Superior temporal gyrus (tissue), 1 donor: ENCODE results near the gene RBM33.

Experiments used
- DNase-seq: peaks from one replicate; pipeline ENCODE4 v3.0.0-alpha.2; 2016; ENCODE audit errors: extremely low spot score

The RBM33 gene

DNA sequence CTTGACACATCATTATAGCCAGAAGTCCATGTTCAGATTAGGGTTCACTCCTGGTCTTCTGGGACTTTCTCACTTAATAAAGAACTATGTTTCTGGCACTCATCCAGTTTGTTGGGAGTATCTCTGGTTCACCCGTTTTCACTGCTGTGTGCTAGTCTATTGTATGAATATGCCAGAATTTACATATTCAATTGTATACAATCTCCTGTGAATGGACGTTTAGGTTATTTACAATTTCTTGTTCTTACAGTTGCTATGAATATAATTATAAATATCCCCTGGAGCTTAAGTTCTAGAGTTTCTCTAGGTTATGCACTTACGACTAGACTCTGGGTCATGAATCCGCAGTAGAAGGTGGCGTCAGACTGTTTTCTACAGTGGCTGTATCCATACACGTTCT is 20.0 kb upstream of the RBM33 start:
- DNase-seq, result no peak

DNA sequence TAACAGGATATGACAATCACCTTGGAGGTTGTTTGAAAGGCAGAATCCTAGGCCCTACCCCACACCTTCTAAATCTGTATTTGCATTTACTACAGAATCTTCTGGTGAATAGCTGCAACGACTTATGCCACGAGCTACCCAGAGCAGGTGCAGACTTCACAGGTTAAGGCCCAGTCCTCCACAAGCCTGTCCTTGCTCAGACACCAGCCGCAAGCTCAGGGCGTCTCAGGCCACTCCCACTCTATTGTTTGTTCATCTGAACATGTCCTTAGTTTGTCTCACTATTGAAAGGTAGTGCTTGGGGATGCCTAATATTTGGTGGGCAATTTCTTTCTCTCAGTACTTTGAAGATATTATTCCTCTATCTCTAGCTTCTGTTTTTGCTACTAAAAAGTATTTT is 18.9 kb upstream of the RBM33 start:
- DNase-seq, result no peak

DNA sequence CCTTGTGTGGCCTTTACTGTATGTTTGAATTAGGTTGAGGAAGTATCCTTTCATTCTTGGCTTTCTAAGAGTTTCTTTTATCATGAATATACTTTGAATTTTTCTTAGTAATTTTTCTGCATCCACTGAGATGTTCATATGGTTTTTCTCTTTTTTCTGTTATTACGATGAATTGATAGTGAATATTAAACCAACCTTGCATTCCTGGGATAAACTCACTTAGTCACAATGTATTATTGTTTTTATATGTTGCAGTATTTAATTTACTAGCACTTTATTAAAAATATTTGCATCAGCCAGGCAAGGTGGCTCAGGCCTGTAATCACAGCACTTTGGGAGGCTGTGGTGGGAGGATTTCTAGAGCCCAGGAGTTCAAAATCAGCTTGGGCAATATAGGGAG is 15.3 kb upstream of the RBM33 start:
- no peak for DNase-seq

DNA sequence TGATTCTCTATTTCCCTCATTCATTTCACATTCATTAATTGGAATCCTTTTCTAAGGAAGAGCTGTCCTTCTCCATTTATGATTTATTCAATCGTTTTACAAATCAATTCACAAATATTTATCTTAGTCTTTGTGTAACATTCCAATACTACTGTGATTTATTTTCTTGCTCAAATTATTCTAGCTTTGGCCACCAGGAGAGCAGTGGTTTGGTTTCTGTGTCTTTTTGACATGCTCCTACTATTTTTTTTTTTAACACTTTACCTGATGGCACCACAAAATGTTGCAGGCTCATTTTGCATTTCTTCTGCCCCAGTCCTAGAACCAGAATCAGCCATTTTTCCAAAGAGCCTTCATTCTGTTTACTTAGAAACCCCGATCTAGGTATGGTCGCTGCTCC is 13.3 kb upstream of the RBM33 start:
- no peak for DNase-seq

DNA sequence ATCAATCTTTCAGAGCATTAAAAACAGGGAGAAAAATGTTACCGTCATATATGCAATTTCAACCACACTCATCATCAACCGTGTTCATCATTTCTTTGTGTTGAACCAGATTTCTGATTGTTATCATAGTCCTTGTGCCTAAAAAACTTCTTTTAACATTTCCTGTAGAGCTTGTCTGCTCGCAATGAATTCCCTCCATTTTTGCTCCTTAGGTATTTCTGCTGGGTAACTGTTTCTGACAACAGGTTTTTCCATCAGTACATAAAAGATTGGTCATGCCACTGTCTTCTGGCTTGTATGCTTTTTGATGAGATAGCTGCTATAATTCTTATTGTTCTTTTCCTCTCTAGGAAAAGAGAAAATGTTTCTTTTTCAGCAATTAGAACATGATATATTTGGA is 8.6 kb upstream of the RBM33 start:
- no peak for DNase-seq

DNA sequence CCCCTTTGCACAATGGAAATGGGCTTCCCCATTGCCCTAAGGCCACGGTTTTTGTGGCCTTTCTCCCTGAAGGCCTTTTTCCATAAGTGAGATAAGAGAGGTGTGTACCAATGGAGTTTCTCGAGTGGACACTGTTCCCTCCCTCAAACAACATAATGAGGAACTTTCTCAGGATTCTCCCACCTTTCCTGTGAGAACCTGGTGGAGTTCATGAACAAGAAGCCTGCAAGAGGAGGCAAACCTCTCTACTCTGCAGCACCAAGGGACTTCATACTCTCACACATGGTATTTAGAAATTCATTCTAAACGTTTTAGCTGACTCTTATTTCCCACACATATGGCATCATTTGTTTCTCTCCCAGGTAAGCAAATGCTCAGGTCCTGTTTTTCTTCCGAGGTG is 7.3 kb upstream of the RBM33 start:
- DNase-seq, result no peak

DNA sequence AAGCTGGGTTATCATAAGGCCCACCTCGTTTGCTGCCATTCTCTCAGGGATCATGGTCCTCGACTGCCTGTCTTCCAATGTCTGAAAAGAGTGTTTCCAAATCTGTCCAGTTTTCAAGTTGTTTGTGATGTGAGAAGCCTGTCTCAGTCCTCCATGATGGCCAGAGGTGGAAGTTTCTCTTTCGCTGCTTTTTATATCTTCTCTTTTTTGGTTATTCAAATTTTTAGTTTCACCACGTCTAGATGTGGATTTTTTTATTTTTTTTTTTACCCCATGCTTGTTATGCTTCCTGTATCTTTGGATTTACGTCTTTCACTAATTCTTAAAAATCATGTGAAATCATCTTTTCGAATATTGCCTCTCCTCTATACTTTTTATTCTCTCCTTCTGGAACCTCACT is 6.1 kb upstream of the RBM33 start:
- DNase-seq, result no peak

DNA sequence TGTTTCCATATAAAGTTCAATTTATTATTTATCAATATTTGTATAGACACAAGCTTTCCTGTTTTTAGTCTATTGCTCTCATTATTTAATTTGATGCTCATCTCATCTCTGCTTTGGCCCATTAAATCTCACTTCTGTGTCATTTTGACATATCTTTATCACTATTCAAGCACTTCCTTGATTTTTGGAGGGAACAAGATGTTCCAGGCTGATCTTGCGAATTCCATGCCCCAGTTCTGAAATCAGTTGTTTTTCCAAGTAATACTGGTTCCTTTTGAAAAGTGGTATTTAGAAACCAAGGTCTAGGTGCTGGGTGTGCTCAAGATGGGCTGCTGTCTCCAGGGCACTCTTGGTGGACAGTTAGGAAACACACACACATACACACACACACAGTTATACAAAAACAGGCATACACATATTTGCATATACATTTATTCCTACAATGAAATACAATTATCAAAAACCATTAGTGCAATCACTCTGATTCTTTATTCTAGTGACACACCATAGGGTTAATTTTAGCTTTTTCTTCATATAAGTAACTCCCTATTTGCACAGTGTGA is 4.4 kb upstream of the RBM33 start:
- no peak for DNase-seq

DNA sequence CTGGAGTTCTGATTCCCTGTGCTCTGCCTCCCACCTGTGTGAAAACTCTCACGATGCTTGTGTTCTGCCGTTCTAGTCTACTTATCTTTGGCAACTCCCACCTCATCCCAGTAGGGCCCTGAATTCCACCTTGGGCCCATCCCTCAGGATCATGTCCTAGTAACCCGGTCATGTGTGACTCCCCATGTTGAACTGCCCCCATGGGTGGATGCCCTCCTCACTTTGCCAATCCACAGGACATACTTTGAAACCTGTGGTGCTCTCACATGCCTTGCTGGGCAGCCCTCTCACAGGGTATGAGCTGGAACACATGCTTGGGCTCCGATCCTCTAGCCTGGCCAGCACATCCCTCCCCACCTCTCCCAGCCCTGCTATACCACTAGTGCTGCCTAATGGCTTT is 3.8 kb upstream of the RBM33 start:
- no peak for DNase-seq

DNA sequence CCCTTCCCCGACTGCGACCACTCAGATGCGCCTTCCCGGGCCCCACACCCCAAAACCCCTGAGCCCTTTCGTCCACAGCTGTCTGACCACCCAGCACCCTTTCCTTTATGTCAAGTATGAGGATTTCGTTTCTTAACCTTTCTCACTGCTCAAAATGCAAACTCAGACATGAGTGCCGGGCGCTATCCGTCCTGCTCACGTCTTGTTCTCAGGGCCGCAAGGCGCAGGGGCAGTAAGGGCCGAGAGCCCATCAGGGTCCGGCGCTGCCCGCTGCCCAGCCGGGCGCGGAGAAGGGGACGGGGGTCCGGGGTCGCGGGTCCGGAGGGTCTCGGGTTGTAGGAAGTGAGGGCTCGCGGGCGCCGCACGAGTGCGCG is 670 bp upstream of the RBM33 start:
- DNase-seq, result no peak

DNA sequence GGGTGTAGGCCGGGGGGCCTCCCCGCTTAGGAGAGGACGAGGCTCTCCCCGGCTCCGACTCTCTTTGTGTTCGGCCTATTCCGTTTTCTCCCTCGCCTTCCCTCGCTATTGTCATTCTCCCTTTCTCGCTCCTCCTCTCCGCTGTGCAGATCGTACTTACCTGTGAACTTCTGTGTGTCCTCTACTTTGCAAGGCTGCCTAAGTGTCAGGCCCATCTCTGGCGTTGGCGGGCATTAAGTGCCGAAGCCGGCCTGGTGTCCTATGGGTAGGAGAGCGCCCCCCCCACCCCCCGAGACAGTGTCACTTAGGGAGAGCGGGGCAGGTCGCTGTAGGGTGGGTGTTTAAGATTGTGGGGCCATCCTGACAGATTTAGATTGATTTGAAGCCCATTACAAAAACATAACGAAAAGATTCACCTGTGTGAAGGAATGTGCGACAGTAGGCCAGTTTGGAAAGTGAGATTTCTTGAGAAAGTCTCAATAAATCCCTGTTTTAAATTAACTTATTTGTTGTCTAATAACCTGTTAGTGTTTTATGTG is 579 bp downstream of the RBM33 start:
- peak; percentile 44 for DNase-seq

DNA sequence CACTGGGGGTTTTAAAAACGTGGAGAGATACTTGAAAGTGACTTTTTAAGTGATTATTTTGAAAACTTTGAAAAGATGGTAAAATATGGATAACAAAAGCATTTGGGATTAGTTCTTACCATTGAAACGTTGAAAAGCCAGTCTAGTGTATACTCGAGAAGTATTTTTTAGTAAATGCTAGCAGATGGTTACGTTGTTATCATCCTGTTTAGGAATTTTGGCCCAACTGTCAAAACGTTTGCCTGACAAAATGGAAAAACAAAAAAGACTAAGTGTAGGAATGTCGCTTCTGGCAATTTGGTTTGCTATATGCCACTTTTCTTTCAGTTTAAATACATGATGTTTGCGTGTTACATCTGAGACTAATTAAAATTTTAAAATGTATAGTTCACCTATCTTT is 1.2 kb downstream of the RBM33 start:
- DNase-seq, result no peak

DNA sequence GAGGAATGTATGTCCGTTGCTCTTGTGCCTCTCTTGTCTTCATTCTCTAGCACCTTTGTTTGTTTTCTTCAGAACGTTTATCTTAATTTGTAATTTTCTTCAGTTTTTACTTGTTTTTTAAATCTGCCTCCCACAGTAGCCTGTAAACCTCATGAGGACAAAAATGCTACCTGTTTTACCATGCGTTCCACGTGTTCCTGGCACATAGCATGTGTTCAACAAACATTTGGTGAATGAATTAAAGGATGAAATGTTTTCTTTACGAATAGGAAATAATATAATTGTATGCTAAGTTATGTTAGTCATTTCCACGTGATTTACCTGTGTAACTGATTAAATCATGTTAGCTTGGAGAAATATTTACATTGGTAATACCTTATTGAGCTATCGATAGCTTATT is 2.2 kb downstream of the RBM33 start:
- DNase-seq, result no peak

DNA sequence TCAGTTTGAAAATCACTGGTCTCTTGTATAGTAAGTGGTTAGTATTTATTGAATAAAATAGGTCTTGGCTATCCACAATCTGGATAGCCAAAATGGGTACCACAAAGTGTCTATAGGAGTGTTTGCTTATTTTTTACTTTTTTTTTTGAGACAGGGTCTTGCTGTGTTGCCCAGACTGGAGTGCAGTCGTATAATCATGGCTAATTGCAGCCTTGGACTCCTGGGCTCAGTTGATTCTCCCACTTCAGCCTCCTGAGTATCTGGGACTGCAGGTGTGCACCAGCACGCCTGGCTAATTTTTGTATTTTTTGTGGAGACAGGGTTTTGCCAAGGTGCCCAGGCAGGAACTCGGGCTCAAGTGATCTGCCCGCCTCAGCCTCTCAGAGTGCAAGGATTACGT is 2.8 kb downstream of the RBM33 start:
- DNase-seq, result no peak

DNA sequence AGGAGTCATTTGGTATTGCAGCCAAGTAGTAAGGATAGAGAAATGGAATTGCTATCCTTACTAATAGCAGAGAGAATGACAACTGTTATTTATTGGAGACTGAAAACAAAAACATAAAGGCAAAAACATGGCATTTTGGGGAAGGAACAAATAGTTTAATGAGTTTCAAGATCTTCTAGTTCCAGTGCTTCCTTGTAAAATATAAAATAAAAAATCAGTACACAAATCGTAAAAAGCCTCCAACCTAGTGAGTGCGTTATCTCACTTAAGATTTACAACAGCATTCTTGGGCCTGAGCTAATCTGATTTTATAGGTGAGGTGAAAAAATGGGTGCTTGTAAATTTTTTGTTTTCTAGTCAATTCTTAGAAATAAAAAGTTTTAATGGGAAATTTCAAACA is 3.3 kb downstream of the RBM33 start:
- DNase-seq, result no peak

DNA sequence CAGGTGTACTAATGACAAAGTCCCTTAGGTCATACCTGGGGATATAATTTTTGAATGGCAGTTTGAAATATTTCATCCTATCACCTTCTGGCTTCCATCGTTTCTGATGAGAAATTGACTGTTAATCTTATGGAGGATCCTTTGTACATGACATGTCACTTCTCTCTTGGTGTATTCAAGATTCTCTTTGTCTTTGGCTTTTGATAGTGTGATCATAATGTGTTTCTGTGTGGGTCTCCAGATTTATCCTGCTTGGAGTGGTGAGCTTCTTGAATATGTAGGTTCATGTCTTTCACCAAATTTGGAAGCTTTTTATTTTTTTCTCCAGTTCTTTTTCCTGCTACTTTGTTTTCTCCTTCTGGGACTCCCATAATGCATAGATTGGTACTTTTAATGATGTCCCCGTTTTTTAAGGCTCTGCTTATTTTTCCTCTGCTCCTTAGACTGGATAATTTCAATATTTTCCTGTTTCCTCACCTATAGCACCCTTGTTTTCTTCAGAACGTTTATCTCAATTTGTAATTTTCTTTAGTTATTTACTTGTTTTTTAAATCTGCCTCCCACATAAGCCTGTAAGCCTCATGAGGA is 4.4 kb downstream of the RBM33 start:
- no peak for DNase-seq

DNA sequence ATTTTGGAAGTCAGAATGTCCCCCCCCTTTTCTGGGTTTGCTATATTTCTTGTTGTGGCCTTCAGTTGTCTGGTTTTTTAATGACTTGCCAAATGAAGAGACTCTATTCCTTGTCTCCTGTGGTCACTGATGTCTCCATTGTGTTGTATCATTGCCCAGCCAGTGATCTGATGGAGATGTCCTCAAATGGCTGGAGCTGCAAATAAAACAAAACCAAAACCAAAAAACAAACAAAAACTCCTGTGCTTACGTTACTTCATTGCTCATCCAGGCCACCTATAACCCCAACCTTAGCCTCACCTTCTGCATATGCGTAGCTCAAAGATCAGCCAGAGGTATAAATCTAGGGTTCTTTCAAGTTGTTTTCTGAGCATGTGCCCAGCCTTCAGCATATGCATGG is 5.1 kb downstream of the RBM33 start:
- DNase-seq, result no peak

DNA sequence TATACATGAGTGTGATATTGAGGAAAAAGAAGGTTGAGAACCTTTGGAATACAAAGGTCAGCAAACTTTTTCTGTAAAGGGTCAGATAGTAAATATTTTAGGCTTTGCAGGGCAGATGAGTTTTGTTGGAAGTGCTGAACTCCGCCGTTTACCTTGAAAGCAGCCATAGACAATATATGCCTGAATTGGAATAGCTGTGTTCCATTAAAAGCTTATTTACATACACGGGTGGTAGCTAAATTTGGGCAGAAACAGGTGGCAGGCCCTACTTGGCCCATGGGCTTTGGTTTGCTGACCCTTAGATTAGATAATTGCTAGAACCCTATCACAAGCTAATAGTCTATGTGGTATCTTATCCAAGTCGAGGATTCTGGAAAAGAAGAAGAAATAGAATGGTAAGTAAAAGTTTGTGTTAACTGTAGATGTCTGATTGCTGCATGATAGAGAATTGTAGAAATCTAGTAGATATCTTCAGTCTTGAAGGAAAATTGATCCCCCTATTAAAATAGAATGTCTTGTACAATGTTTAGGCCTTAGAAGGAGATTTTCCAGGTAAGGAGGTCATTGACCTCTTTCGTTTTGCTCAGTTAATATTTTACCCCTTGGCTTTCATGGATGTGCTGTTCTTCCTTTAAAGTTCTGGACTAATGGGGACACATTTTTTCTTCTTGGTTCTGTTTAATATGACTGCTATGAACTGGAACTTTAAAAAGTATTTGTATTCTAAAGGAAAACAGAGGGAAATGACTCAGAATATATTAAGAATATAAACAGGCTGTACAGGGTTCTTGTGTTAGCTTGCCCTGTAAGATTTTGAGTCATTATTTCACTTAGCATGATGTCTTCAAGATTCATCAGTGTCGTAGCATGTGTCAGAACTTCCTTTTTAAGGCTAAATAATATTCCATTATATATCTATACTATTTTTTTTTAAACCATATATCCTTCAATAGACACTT is 8.0 kb downstream of the RBM33 start:
- no peak for DNase-seq

DNA sequence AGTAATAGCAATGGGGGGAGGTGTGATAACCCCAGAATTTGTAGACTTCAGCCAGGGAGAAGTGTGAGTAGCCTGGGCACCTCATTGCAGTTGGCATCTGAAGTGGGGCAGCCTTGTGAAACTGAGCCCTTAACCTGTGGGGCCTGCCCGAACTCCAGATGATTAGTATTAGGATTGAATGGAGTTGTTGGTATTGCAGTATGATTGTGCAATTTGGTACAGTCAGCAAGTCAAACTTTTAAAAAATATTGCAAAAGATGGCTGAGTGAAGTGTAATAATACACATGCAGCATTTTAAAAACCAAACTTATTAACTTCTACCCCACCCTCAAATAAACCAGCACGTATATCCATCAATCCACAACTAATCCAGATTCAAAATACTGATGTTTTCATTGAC is 9.3 kb downstream of the RBM33 start:
- DNase-seq, result no peak

DNA sequence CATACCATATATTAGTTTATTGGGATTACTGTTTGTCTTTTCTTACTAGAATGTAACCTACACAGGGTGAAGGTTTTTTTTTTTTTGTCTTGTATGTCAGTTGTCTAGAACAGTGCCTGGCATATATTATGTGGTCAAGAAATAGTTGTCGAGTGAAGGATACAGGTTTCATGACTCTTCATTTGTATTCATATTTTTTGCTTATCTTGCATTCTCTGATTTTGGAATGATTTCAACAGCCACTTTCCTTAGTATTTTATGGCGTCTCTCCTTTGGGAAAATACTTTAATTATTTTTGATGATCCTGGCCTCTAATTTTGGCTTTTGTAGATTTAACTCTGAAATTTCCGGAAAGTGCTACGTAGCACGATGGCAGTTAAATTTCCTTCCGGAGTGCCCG is 12.4 kb downstream of the RBM33 start:
- no peak for DNase-seq

DNA sequence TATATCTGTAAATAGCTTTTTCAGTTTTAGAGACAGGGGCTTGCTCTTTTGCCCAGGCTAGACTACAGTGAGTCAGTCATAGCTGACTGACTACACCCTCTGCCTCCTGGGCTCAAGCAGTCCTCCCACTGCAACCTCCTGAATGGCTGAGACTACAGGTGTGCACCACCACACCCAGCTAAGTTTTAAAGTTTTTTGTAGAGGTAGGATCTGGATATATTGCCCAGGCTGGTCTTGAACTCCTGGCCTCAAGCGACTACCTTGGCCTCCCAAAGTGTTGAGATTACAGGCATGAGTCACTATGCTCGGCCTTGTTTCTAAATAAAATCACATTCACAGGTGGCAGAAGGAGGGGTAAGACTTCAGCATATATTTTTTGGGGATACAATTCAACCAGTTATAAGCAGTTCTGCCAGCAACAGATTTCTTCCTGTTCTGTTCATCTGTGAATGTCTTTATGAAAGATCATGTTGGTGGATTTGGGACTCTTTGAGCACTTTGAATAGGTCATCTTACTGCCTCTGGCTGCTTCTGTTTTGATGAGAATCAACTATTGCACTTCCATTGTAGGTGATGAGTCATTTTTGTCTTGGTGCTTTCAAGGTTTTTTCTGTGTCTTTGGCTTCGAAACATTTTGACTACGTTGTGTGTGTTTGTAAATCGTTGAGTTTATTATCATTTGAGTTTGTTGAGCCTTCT is 15.7 kb downstream of the RBM33 start:
- no peak for DNase-seq

DNA sequence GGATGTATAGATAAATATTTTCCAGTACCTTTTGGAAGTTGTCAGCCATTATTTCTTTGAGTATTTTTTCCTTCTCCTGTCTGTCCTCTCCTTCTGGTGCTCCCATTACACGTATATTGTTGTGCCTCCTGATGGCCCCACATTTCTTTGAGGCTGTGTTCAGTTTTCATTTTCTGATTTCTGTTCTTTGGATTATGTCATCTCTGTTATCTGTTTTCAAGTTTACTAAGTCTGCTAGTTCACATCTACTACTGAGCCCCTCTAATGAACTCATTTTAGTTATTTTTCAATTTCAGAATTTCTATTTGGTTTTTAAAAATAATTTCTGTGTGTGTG is 16.3 kb downstream of the RBM33 start:
- no peak for DNase-seq
